ENCODE data around the gene ABHD12.

The ABHD12 gene

GRCh38 chr20:25259788-25260254 lies 130.8 kb downstream of the ABHD12 start:
- TF ChIP-seq, protein P1, sequence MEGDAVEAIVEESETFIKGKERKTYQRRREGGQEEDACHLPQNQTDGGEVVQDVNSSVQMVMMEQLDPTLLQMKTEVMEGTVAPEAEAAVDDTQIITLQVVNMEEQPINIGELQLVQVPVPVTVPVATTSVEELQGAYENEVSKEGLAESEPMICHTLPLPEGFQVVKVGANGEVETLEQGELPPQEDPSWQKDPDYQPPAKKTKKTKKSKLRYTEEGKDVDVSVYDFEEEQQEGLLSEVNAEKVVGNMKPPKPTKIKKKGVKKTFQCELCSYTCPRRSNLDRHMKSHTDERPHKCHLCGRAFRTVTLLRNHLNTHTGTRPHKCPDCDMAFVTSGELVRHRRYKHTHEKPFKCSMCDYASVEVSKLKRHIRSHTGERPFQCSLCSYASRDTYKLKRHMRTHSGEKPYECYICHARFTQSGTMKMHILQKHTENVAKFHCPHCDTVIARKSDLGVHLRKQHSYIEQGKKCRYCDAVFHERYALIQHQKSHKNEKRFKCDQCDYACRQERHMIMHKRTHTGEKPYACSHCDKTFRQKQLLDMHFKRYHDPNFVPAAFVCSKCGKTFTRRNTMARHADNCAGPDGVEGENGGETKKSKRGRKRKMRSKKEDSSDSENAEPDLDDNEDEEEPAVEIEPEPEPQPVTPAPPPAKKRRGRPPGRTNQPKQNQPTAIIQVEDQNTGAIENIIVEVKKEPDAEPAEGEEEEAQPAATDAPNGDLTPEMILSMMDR (conservative IDR thresholded peaks at IDR 0.05; ENCODE audit: low read depth, low read length): no peak
- no peak for DNase-seq (ENCODE audit: low read depth)
- no peak overlapping the region for H3K4me3 ChIP-seq (ENCODE audit: low read length)

DNA sequence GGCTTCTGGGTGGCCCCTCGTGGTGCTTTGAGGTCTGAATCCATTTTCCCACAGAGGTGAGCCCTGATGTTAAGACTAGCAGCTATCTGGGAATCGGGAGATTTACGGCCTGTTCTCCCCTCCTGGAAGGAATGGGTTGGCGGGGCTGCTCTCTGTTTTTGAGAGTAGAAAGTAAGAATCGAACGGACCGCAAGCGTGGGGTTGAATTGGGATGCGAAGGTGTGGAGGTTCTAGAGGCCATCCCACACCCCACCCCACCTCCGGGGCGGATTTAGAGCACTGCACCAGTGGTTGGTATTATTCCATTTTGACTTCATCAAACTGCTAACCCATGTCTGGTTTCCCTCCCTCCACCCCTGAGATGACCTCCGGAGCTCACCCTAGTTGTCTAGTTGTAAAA lies 131.3 kb downstream of the ABHD12 start:
- TF ChIP-seq, protein P1 (conservative IDR thresholded peaks at IDR 0.05; ENCODE audit: low read depth, low read length): no peak
- DNase-seq (ENCODE audit: low read depth): no peak
- H3K4me3 ChIP-seq (ENCODE audit: low read length): no peak overlapping the region

DNA sequence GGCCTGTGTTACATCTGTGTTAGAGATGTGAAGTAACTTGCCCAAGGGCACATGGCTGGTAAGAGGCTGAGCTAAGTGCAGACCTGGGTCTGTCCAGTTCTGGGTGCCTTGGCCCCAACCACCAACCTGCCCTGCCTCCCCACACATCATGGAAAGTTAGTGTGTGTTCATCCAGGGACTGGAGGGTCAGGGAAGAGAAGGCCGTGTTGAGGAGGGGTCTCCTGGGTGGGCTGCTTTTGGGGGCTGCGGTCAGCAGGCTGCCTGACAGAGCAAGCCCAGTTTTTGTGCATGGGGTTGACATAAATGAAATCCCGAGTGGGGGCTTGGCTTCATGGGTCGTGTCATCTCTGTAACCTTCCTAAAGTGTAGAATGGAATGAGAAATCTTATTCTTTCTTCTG lies 131.8 kb downstream of the ABHD12 start:
- TF ChIP-seq, protein P1 (conservative IDR thresholded peaks at IDR 0.05; ENCODE audit: low read depth, low read length): no peak
- DNase-seq (ENCODE audit: low read depth): no peak
- H3K4me3 ChIP-seq (ENCODE audit: low read length): no peak overlapping the region

DNA sequence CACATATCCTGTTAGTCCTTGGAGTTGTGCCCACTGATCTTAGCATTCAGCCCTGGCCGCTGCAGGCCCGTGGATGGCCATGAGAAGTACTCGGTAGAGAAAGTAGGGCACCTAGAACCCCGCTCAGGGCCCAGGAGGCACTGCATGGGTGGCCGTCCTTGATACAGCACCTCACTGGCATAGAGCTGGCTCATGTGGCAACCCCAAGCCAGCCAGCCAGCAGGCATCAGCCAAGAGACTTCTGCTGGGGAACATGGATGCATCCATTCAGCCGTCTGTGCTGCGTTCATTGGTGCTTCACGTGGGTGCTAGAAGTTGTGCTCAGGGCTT lies 132.2 kb downstream of the ABHD12 start:
- DNase-seq (ENCODE audit: low read depth): no peak
- TF ChIP-seq, protein P1 (conservative IDR thresholded peaks at IDR 0.05; ENCODE audit: low read depth, low read length): no peak
- no peak overlapping the region for H3K4me3 ChIP-seq (ENCODE audit: low read length)

- DNase-seq (ENCODE audit: low read depth): no peak
- TF ChIP-seq, protein P1 (conservative IDR thresholded peaks at IDR 0.05; ENCODE audit: low read depth, low read length): no peak
- no peak overlapping the region for H3K4me3 ChIP-seq (ENCODE audit: low read length)
Observed at GRCh38 chr20:25257756-25258475, 132.7 kb downstream of the ABHD12 start.

GRCh38 chr20:25257130-25257529 lies 133.5 kb downstream of the ABHD12 start:
- H3K4me3 ChIP-seq (ENCODE audit: low read length): no peak overlapping the region
- DNase-seq (ENCODE audit: low read depth): no peak
- TF ChIP-seq, protein P1 (conservative IDR thresholded peaks at IDR 0.05; ENCODE audit: low read depth, low read length): no peak

- TF ChIP-seq, protein P1 (conservative IDR thresholded peaks at IDR 0.05; ENCODE audit: low read depth, low read length): no peak
- no peak for DNase-seq (ENCODE audit: low read depth)
Observed at GRCh38 chr20:25256226-25256859, 134.3 kb downstream of the ABHD12 start.

More at GRCh38 chr20:25256226-25256859, 134.3 kb downstream of the ABHD12 start:
- no peak overlapping the region for H3K4me3 ChIP-seq (ENCODE audit: low read length)

Measured in retinal pigment epithelial cell (primary cell).